Measurements from ENCODE around the gene APOBEC3B. TPM values are rescaled to one million over a fixed set of nuclear protein-coding genes. Genes with fewer than 3 reads are reported as not detected.
"Not testable (repeated sequence)": the region's sequence is repeated elsewhere in the genome, so short reads cannot be mapped to it uniquely, and the experiment has no call there.

Gene APOBEC3B
- total RNA-seq, 2 experiments from 2014 or later, result not detected

- intact Hi-C loops (cut with DNase I, micrococcal nuclease), result no loop called here
- H3K27ac Mint-ChIP-seq, result no peak overlapping the region
- H3K4me3 Mint-ChIP-seq, result no peak overlapping the region
- no peak for ATAC-seq (ENCODE audit: poor library complexity)
- no peaks in the 10 kb centered on the region for H3K9me3 ChIP-seq (ENCODE audit: control insufficient read depth in 1 of 2, insufficient read depth in 1 of 2, low read length in 2 of 2)
- no peak overlapping the region for H3K4me3 ChIP-seq (ENCODE audit: low read length)
- no peaks in the 10 kb centered on the region for H3K36me3 Mint-ChIP-seq (ENCODE audit: low read depth)
- H3K9me3 Mint-ChIP-seq, result no peaks in the 10 kb centered on the region
- H3K27ac ChIP-seq (ENCODE audit: low read depth in 1 of 2, low read length in 2 of 2), result no peak overlapping the region
- TF ChIP-seq CTCF (IDR thresholded peaks at IDR 0.05), result no peak
- no peak for DNase-seq
- H3K27me3 Mint-ChIP-seq, result no peaks in the 10 kb centered on the region
- peaks cover 20% of the 10 kb centered on the region for H3K4me1 ChIP-seq (ENCODE audit: insufficient read depth, low read length)
- H3K36me3 ChIP-seq (ENCODE audit: insufficient read depth, low read length), result no peaks in the 10 kb centered on the region
- no peaks in the 10 kb centered on the region for H3K4me1 Mint-ChIP-seq (ENCODE audit: low read depth)
- no peaks in the 10 kb centered on the region for H3K27me3 ChIP-seq (ENCODE audit: control insufficient read depth in 1 of 2, insufficient read depth in 2 of 2, low read length in 2 of 2)
- ChIA-PET CTCF (no interaction called here), POLR2A (no interaction called here)
Observed at GRCh38 chr22:38959590-38959989, 22.6 kb upstream of the APOBEC3B start.

- H3K9me3 Mint-ChIP-seq; H3K27me3 ChIP-seq (ENCODE audit: control insufficient read depth in 1 of 2, insufficient read depth in 2 of 2, low read length in 2 of 2); H3K27ac ChIP-seq (ENCODE audit: low read depth in 1 of 2, low read length in 2 of 2); ATAC-seq (ENCODE audit: poor library complexity); H3K36me3 ChIP-seq (ENCODE audit: insufficient read depth, low read length); POLR2A ChIA-PET; CTCF ChIA-PET; H3K4me1 Mint-ChIP-seq (ENCODE audit: low read depth); H3K27me3 Mint-ChIP-seq; H3K4me3 Mint-ChIP-seq; H3K27ac Mint-ChIP-seq; H3K9me3 ChIP-seq (ENCODE audit: control insufficient read depth in 1 of 2, insufficient read depth in 1 of 2, low read length in 2 of 2); H3K4me3 ChIP-seq (ENCODE audit: low read length); DNase-seq; intact Hi-C loops (cut with DNase I, micrococcal nuclease); H3K36me3 Mint-ChIP-seq (ENCODE audit: low read depth): not testable (repeated sequence)
- H3K4me1 ChIP-seq (ENCODE audit: insufficient read depth, low read length), result peaks cover 18% of the 10 kb centered on the region
Observed at GRCh38 chr22:38960673-38961072, 21.5 kb upstream of the APOBEC3B start.

- H3K4me3 Mint-ChIP-seq; CTCF ChIA-PET; H3K27ac Mint-ChIP-seq; ATAC-seq (ENCODE audit: poor library complexity); POLR2A ChIA-PET; H3K27ac ChIP-seq (ENCODE audit: low read depth in 1 of 2, low read length in 2 of 2); H3K36me3 Mint-ChIP-seq (ENCODE audit: low read depth); intact Hi-C loops (cut with DNase I, micrococcal nuclease); H3K4me3 ChIP-seq (ENCODE audit: low read length); H3K27me3 Mint-ChIP-seq; H3K9me3 Mint-ChIP-seq; H3K9me3 ChIP-seq (ENCODE audit: control insufficient read depth in 1 of 2, insufficient read depth in 1 of 2, low read length in 2 of 2); H3K27me3 ChIP-seq (ENCODE audit: control insufficient read depth in 1 of 2, insufficient read depth in 2 of 2, low read length in 2 of 2); DNase-seq; H3K36me3 ChIP-seq (ENCODE audit: insufficient read depth, low read length); H3K4me1 Mint-ChIP-seq (ENCODE audit: low read depth): not testable (repeated sequence)
- peaks cover 38% of the 10 kb centered on the region for H3K4me1 ChIP-seq (ENCODE audit: insufficient read depth, low read length)
Observed at GRCh38 chr22:38963291-38963738, 18.8 kb upstream of the APOBEC3B start.

- ATAC-seq (ENCODE audit: poor library complexity) (no peak), DNase-seq (no peak)
- Histone ChIP-seq H3K9me3 (ENCODE audit: control insufficient read depth in 1 of 2, insufficient read depth in 1 of 2, low read length in 2 of 2) (no peaks in the 10 kb centered on the region), H3K4me1 (ENCODE audit: insufficient read depth, low read length) (peaks cover 39% of the 10 kb centered on the region), H3K4me3 (ENCODE audit: low read length) (no peak overlapping the region), H3K36me3 (ENCODE audit: insufficient read depth, low read length) (no peaks in the 10 kb centered on the region), H3K27ac (ENCODE audit: low read depth in 1 of 2, low read length in 2 of 2) (no peak overlapping the region), H3K27me3 (ENCODE audit: control insufficient read depth in 1 of 2, insufficient read depth in 2 of 2, low read length in 2 of 2) (no peaks in the 10 kb centered on the region)
- H3K36me3 Mint-ChIP-seq (ENCODE audit: low read depth), result no peaks in the 10 kb centered on the region
- no peak overlapping the region for H3K4me3 Mint-ChIP-seq
- TF ChIP-seq CTCF (IDR thresholded peaks at IDR 0.05), result no peak
- H3K27ac Mint-ChIP-seq, result no peak overlapping the region
- H3K9me3 Mint-ChIP-seq, result no peaks in the 10 kb centered on the region
- CTCF ChIA-PET, result no interaction called here
- H3K4me1 Mint-ChIP-seq (ENCODE audit: low read depth), result no peaks in the 10 kb centered on the region
- H3K27me3 Mint-ChIP-seq, result peaks cover 4% of the 10 kb centered on the region
- POLR2A ChIA-PET, result no interaction called here
- intact Hi-C loops (cut with DNase I, micrococcal nuclease), result no loop called here
Observed at GRCh38 chr22:38963872-38964271, 18.3 kb upstream of the APOBEC3B start.

Measured in CD4-positive, alpha-beta T cell (primary cell).